IMR-90 (cell line): ENCODE results near the gene CEP290.

ENCODE experiments used
- CEBPB ChIP-seq: IDR thresholded peaks from 2 replicates; pipeline ENCODE4 v1.6.1; 2012; ENCODE audit warnings: low read depth, low read length, improper control_type of control experiment
- CHD1 ChIP-seq: IDR thresholded peaks from 2 replicates; pipeline ENCODE4 v1.6.1; 2012; ENCODE audit warnings: low read depth, low read length, improper control_type of control experiment
- MAFK ChIP-seq: IDR thresholded peaks from 2 replicates; pipeline ENCODE4 v1.6.1; 2012; ENCODE audit warnings: low read depth, low read length, improper control_type of control experiment
- MAZ ChIP-seq: IDR thresholded peaks from 2 replicates; pipeline ENCODE4 v1.6.1; 2012; ENCODE audit warnings: low read depth, mild to moderate bottlenecking, low read length, improper control_type of control experiment, moderate library complexity, borderline replicate concordance
- POLR2A ChIP-seq: IDR thresholded peaks from 2 replicates; pipeline ENCODE4 v1.6.1; 2012; ENCODE audit warnings: mild to moderate bottlenecking, low read depth, low read length
- RAD21 ChIP-seq: IDR thresholded peaks from 2 replicates; pipeline ENCODE4 v1.6.1; 2012; ENCODE audit warnings: low read length, improper control_type of control experiment
- RCOR1 ChIP-seq: IDR thresholded peaks from 2 replicates; pipeline ENCODE4 v1.6.1; 2012; ENCODE audit warnings: mild to moderate bottlenecking, low read length, improper control_type of control experiment; ENCODE audit not compliant: insufficient replicate concordance
- RFX5 ChIP-seq: IDR thresholded peaks from 2 replicates; pipeline ENCODE4 v1.8.0; 2012; ENCODE audit warnings: low read depth, mild to moderate bottlenecking, low read length, moderate library complexity
- SMC3 ChIP-seq: fragments of 150-350 bp; IDR thresholded peaks from 2 replicates; pipeline ENCODE4 v1.6.1; 2016; ENCODE audit warnings: low read depth, mild to moderate bottlenecking, antibody characterized with exemption, low read length, moderate library complexity
- TF ChIP-seq, protein P1 (sequence below): fragments of 150-350 bp; IDR thresholded peaks from 2 replicates; pipeline ENCODE4 v1.6.1; 2017; ENCODE audit warnings: mild to moderate bottlenecking, antibody characterized with exemption, low read length, low read depth
- TF ChIP-seq, protein P2 (sequence below): conservative IDR thresholded peaks from 2 replicates; pipeline ENCODE4 v1.5.1; 2012; ENCODE audit warnings: mild to moderate bottlenecking, low read depth, low read length, improper control_type of control experiment
- TF ChIP-seq, protein P3 (sequence below): fragments of 150-350 bp; IDR thresholded peaks from 2 replicates; pipeline ENCODE4 v1.6.1; 2016; ENCODE audit warnings: low read depth, mild to moderate bottlenecking, low read length, moderate library complexity, borderline replicate concordance

DNA sequence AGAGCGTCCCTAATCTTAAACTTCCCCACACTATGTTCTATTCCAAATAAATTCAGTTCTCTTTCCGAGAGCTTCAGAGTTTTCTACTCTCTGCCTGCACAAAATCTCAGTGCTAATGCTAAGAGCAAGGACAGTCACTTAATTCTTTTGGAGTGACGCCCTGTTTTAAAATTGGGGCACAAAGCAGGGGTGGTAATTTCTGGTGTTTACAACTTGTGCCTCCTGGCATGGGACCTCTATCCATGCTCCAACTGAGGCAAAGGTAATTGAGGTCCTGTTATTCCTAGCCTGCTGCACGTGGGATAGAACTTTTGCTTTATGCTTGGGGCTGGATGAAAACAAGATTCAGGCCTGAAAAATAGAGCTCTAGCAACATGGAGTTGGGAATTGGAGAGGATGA lies 135.5 kb downstream of the CEP290 start:
- TF ChIP-seq, protein P1, sequence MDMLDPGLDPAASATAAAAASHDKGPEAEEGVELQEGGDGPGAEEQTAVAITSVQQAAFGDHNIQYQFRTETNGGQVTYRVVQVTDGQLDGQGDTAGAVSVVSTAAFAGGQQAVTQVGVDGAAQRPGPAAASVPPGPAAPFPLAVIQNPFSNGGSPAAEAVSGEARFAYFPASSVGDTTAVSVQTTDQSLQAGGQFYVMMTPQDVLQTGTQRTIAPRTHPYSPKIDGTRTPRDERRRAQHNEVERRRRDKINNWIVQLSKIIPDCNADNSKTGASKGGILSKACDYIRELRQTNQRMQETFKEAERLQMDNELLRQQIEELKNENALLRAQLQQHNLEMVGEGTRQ = no peak
- TF ChIP-seq, protein P2, sequence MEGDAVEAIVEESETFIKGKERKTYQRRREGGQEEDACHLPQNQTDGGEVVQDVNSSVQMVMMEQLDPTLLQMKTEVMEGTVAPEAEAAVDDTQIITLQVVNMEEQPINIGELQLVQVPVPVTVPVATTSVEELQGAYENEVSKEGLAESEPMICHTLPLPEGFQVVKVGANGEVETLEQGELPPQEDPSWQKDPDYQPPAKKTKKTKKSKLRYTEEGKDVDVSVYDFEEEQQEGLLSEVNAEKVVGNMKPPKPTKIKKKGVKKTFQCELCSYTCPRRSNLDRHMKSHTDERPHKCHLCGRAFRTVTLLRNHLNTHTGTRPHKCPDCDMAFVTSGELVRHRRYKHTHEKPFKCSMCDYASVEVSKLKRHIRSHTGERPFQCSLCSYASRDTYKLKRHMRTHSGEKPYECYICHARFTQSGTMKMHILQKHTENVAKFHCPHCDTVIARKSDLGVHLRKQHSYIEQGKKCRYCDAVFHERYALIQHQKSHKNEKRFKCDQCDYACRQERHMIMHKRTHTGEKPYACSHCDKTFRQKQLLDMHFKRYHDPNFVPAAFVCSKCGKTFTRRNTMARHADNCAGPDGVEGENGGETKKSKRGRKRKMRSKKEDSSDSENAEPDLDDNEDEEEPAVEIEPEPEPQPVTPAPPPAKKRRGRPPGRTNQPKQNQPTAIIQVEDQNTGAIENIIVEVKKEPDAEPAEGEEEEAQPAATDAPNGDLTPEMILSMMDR = no peak
- TF ChIP-seq POLR2A = no peak
- no peak for TF ChIP-seq SMC3
- TF ChIP-seq MAZ = no peak
- no peak for TF ChIP-seq RCOR1
- no peak for TF ChIP-seq CEBPB
- TF ChIP-seq, protein P3, sequence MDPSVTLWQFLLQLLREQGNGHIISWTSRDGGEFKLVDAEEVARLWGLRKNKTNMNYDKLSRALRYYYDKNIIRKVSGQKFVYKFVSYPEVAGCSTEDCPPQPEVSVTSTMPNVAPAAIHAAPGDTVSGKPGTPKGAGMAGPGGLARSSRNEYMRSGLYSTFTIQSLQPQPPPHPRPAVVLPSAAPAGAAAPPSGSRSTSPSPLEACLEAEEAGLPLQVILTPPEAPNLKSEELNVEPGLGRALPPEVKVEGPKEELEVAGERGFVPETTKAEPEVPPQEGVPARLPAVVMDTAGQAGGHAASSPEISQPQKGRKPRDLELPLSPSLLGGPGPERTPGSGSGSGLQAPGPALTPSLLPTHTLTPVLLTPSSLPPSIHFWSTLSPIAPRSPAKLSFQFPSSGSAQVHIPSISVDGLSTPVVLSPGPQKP = no peak
- no peak for TF ChIP-seq CHD1
- no peak for TF ChIP-seq RAD21
- no peak for TF ChIP-seq RFX5
- no peak for TF ChIP-seq MAFK
